ENCODE measurements around the gene ADGRE1.
A peak's percentile ranks its signal among the peaks of the same experiment; 100 is the strongest.
"Not testable (repeated sequence)": the region's sequence is repeated elsewhere in the genome, so short reads cannot be mapped to it uniquely, and the experiment has no call there.

Gene ADGRE1

GRCh38 chr19:6887316-6887715, at the start of gene ADGRE1:
Gene ADGRE1 (plus strand): TSS chr19:6887579. CDS start chr19:6887609, 30 bp downstream.
- no peak for DNase-seq

DNA sequence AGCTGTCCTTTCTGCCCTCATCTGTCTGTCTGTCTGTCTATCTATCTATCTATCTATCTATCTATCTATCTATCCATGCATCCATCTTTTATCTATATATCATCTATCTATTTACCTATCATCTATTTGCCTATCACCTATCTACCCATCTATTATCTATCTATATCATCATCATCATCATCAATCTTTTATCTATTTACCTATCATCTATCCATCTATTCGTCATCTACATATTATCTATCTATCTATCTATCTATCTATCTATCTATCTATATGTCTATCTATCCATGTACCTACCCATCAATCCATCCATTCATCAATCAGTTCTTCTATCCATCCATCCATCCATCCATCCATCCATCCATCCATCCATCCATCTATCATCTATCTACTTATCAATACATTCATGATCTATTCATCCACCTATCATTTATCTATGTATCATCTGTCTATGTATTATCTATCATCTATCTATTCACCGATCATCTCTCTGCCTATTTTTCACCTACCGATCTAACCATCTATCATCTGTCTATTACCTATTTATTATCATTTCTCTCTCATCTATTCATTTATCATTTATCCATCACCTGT, 49.2 kb upstream of the ADGRE1 start:
- DNase-seq, result no peak

DNA sequence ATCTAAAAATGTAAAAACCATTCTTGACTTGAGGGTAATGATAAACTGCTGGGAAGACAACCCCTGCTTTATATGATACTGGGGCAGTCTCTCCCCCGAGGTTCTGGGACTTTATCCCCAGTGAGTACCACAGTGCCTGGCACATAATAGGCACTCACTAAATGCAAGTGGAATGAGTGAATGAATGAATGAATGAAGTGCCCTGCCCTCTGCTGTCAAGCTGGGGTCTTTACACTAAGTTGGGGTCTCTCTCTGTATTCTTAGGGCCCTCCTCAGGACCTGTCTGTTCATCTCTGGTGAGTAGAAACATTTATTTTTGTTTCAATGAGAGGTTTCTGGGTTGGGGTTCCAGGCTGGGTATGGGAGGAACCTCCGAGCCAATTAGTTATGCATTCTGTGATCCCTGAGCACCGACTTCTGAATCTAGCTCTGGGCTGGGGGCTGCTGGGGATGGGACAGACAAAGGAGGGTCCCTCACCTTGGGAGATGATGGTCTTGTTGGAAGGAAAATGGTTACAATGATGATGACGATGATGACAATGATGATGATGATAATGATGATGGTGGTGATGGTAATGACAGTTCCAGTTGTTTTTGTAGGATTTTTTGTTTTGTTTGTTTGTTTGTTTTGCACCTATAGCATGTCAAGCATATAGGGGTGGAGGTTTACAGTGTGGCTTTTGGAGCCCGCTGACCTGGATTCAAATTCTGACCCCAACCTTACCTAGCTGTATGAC, 44.3 kb upstream of the ADGRE1 start:
- no peak for DNase-seq

DNA sequence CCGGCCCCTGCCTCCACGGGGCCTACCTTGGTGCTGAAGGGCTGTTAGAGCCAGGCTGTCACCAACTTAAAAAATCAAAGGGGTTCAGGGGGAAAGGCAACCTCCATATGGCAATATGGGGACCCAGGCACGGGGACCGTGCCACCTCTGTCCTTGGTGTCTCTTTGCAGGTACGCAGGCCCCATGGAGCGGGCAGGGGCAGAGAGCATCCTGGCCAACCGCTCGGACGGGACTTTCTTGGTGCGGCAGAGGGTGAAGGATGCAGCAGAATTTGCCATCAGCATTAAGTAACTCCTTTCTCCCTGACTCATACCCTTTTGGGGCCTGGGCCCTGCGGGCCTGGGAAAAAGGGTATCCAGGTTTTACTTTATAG, 39.6 kb upstream of the ADGRE1 start:
- no peak for DNase-seq

DNA sequence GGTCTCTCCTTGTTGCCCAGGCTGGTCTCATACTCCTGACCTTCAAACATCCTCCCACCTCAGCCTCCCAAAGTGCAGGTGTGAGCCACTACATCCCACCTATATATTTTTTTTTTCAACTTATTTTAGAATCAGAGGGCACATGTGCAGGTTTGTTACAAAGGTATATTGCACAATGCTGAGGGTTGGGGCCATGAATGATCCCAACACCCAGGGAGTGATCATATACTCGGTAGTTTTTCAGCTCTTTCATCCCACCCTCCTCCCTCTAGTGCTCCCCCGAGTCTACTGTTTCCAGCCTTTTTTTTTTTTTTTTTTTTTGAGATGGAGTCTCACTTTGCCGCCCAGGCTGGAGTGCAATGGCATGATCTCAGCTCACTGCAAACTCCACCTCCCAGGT, 38.4 kb upstream of the ADGRE1 start:
- DNase-seq, result no peak

DNA sequence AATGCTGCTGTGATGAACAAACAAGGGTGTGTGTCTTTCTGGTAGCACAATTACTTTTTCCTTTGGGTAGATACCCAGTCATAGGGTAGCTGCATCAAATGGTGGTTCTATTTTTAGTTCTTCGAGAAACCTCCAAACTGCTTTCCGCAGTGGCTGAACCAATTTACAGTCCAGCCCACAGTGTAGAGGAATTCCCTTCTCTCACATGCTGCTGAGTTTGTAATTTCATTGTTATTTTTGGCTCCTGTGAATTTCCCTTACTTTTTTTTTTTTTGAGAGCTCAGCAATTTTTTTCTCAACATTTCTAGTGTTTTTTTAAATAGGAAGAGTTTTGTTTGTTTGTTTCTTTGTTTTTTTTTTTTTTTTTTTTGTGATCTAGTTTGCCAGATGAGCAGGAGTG, 37.5 kb upstream of the ADGRE1 start:
- no peak for DNase-seq

GRCh38 chr19:6851359-6851758, 36.0 kb upstream of the ADGRE1 start:
- DNase-seq, result no peak

GRCh38 chr19:6852001-6852400, 35.4 kb upstream of the ADGRE1 start:
- no peak for DNase-seq

GRCh38 chr19:6853868-6854267, 33.5 kb upstream of the ADGRE1 start:
- no peak for DNase-seq

- DNase-seq, result no peak
Observed at GRCh38 chr19:6854758-6855157, 32.6 kb upstream of the ADGRE1 start.

DNA sequence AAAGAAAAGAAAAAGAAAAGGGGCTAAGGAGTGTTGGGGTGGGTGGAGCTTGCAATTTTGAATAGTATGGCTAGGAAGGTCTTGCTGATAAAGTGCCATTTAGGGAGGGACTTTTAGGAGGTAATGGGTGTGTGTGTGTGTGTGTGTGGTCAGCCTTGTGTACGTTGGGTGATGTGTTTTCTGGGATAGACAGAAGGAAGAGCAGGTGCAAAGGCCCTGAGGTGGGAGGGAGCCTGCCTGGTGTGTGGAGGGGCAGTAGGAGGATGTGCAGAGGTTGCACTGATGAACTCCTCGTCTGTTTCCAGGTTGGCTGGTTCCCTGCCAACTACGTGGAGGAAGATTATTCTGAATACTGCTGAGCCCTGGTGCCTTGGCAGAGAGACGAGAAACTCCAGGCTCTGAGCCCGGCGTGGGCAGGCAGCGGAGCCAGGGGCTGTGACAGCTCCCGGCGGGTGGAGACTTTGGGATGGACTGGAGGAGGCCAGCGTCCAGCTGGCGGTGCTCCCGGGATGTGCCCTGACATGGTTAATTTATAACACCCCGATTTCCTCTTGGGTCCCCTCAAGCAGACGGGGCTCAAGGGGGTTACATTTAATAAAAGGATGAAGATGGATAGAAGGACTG, 30.5 kb upstream of the ADGRE1 start:
- peak in 1 of 2 donors; percentile 3 for DNase-seq

DNA sequence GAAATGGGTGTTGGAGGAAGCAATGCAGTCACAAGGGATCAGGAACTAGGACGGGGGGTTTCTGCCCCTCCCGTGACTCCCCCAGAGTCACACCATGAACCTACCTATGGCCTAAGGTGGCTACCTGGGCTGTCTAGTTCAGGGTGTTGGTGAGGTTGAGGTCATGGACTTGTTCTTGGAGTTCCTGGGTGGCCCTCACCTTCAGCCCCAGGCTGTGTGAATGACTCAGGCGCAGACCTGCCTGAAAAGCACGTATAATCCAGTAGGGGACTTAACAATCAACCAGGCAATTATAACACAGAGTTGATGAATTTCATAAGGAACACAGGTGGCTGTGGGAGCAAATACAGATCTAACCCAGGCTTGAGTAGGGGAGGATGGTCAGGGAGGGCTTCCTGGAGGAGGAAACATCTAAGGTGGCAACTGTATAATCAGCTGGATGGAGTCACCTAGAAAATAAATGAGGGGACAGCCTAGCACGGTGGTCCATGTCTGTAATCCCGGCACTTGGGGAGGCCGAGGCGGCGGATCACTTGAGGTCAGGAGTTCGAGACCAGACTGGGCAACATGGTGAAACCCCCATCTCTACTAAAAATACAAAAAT, 25.6 kb upstream of the ADGRE1 start:
- no peak for DNase-seq

DNA sequence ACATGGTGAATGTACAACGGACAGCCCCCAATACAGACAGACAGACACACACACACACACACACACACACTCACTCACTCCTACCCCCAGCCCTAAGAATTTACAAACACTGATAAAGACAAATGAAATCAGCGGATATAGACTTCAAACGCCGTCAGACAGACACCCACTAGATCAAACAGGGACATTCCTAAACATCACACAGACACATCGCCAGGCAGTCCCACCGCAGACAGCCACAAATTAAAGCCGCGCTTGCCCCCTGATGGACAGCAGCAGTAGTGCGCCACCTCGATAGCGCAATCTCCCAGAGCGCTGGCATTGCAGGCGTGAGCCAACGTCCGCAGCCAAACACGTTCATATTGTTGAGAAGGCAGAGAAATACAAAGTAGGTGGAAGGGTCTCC, 24.7 kb upstream of the ADGRE1 start:
- peak; percentile 17 to 43 for DNase-seq

DNA sequence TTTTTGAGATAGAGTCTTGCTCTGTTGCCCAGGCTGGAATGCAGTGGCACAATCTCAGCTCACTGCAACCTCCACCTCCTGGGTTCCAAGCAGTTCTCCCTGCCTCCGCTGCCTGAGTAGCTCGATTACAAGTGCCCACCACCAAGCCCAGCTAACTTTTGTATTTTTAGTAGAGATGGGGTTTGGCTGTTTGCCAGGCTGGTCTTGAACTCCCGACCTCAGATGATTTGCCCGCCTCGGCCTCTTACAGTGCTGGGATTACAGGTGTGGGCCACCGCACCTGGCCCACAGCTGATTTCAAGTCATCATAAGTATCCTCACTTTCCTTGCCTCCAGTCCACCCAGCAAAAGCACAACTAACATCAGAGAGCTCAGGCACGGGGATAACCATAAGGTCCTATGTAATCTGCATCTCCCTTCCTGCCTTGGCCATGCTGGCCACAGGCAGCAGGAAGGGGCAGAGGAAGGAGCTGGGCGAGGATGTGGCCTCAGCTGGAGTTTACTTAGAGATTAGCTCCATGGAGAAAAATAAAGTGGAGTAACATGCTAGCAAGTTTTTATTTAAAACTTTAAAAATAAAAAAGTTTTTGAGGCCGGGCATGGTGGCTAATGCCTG, 22.9 kb upstream of the ADGRE1 start:
- no peak for DNase-seq

GRCh38 chr19:6865849-6866248, 21.5 kb upstream of the ADGRE1 start:
- DNase-seq, result no peak

DNA sequence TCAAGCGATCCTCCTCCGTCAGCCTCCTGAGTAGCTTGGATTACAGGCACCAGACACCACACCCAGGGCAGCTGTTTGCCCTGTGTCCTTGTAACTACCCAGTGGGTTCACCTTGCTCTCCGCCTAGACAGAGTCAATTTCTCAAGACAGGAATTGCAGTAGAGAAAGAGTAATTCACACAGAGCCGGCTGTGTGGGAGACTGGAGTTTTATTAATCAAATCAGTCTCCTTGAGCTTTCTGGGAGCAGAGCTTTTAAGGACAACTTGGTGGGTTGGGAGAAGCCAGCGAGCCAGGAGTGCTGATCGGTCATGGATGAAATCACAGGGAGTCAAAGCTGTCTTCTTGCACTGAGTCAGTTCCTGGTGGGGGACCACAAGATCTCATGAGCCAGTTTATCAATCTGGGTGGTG, 20.6 kb upstream of the ADGRE1 start:
- no peak for DNase-seq

- peak; percentile 5 to 32 for DNase-seq
Observed at GRCh38 chr19:6868351-6868750, 19.0 kb upstream of the ADGRE1 start.

GRCh38 chr19:6869151-6869882, 18.1 kb upstream of the ADGRE1 start:
- not testable (repeated sequence) for DNase-seq

DNA sequence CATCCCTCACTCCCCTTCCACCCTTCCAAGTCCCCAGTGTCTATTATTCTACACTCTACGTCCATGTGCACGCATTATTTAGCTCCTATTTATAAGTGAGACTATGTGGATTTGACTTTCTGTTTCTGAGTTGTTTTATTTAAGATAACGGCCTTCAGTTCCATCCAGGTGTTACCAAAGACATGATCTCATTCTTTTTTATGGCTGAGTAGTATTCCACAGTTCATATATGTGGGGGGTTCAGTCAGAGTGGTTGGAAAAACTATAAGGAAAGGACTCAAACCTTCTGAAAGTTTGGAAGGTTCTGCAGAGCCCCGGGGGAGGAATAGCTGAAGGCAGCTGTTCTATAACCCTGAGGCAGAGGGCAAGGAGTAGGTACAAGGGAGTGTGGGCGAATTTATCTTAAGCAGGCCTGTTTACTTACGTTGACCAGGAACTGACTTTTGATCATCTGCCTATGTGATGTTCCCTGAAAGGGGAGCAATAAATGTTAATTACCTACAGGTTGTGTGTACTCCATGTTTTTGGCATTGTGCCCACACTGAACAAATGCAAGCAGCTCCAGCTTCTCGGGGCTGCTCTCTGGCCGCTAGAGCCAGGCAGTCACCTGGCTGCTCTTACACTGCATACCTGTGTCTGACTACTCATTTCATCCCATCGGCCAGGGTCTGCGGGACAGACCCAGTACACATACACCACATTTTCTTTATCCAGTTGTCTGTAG, 13.5 kb upstream of the ADGRE1 start:
- DNase-seq, result no peak

- DNase-seq, result no peak
Observed at GRCh38 chr19:6875218-6875617, 12.2 kb upstream of the ADGRE1 start.

DNA sequence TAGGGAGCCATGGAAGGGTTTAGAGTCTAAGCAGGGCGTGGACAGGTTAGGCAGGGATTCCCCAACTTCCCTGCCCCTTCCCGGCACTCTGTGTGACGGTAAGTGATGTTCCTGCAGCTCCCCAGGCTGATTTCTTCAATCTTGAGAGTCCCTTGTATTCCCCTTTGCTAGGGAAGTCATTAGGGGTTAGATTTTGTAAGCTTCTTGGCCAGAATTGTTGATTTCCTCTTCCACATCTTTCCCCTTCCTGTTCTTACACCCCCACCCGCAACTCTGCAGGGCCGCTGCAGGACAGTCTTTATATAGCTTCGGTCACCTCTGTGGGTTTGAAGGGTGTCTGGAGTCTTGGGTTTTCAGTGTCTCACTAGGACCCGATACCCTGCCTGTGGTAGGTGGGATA, 10.6 kb upstream of the ADGRE1 start:
- no peak for DNase-seq

GRCh38 chr19:6877766-6878165, 9.6 kb upstream of the ADGRE1 start:
- no peak for DNase-seq
